Activated CD8-positive, alpha-beta memory T cell treated with anti-CD3 and anti-CD28 coated beads for 36 hours (primary cell): Measurements from ENCODE around the gene UBE4B. TPM values are rescaled to one million over a fixed set of nuclear protein-coding genes. Genes with fewer than 3 reads are reported as not detected.
"Not testable (repeated sequence)": the region's sequence is repeated elsewhere in the genome, so short reads cannot be mapped to it uniquely, and the experiment has no call there.

ENCODE experiments used
- CTCF ChIA-PET: fragments of 350-600 bp; sonication (Branson Sonifier 250); formaldehyde crosslinking; loops from one replicate; lab custom pipeline; 2021; ENCODE audit warnings: antibody characterized with exemption; lab: Charles Lee
- POLR2A ChIA-PET: fragments of 350-600 bp; sonication (Branson Sonifier 250); formaldehyde crosslinking; loops from one replicate; lab custom pipeline; 2021; ENCODE audit warnings: antibody characterized with exemption; lab: Charles Lee
- total RNA-seq, 2 experiments: library from RNA; stranded (reverse); gene quantifications; one replicate each; pipeline ENCODE4 v1.2.3, GENCODE V29; 2021

The UBE4B gene
- total RNA-seq, 2 experiments from 2014 or later = 37.8 to 38.4 TPM

GRCh38 chr1:10028956-10029500 is 3.7 kb upstream of the UBE4B start:
- POLR2A ChIA-PET, CTCF ChIA-PET: not testable (repeated sequence)

DNA sequence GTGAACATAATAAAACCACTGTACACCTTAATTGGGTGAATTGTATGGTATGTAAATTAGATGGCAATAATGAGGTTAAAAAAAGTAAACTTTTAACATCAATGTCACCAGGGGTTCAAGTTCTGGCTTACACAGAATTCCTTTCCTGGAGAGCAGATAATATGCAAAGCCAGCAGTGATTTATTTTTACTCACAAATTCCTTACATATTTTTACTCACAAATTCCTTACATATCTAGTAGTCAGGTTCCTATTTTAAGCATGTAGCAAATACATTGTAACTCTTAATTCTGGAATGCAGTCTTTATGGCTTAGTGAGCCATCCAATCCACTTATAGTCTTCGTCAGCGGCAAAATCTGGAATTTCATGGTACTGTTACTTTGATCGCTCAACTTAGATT is 1.3 kb upstream of the UBE4B start:
- ChIA-PET POLR2A (no interaction called here), CTCF (interaction anchor here (0.6 kb wide), 1 partner anchor 81 kb away, joined by 3 read pairs; no protein-coding TSS in a partner anchor)

DNA sequence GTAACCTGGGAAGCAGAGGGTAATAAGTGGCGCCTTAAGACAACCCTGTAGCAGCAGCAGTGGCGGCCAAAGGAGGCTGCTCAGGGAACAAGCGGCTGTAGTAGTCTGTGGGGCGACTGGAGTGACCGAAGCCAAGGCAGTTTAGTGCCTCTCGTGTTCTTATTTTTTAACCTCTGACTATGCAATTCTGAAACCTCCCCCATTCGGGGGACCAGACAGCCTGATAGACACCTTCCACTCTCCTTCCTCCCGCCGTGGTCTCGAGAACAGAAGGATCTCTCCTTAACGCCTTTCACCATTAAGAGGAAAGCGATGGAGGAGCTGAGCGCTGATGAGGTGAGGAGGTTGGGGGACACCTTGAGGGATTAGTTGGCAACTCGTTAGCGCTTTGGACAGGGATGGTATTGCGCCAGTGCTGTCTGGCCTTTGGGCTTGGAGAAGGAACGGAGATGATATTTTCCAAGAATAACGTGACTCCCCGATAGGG is 644 bp downstream of the UBE4B start:
- POLR2A ChIA-PET = no interaction called here
- CTCF ChIA-PET = interaction anchor here (1.0 to 1.4 kb wide), 4 partner anchors 22 to 397 kb away, joined by 3 to 6 read pairs (median 4); no protein-coding TSS in a partner anchor

DNA sequence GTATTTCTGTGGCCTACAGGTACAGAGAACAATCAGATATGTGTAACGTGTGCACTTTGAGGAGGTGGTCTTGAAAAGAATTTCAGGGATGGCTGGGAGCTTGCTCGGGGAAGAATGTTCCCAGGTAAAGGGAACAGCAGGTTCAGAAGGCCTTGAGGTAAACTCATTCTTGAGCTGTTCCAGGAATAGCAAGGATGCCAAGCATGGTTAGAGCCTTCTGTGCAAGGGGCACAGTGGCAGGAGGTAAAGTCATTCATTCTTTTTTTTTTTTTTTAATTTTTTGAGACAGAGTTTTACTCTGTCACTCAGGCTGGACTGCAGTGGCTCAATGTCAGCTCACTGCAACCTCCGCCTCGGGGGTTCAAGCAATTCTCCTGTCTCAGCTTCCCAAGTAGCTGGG is 10.0 kb downstream of the UBE4B start:
- CTCF ChIA-PET = no interaction called here
- POLR2A ChIA-PET = interaction anchor here (0.6 kb wide), 1 partner anchor 51 kb away, joined by 5 read pairs; no protein-coding TSS in a partner anchor

GRCh38 chr1:10045480-10046355 is 13.0 kb downstream of the UBE4B start:
- ChIA-PET CTCF (no interaction called here), POLR2A (no interaction called here)

DNA sequence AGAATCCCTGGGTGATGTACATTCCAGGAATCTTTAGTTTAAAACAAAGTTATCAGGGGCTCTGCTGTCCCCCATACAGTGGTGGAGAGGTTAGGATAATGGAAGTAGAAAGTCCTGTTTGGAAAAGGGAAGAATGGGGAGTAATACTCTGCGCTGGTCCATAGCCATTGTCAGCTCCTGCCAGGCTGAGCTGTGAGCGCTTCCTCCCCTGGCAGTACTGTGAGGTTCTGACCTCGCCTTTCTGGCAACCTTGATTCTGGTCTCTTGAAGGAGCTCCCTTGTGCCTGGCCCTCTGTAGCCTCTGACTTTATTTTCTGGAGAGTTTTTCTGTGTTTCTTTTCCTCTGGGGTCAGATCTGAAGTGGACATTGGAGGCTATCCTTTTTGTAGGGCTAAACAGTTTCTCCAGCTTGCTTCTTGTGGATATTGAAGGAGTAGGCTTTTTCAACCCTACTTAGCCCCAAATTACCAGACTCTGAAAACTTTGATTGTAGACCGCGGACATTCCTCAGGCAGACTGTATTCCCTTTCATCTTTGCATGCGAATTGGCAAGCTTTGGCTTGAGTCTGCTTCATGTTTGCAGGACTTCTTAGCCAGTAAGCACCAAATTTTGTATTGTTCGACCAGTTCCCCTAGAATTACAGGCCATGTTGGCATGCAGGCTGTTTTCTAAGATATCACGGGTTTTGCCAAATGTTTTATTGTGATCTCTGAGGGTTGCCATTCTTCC is 13.8 kb downstream of the UBE4B start:
- ChIA-PET CTCF (interaction anchor here (0.8 kb wide), 1 partner anchor 163 kb away, joined by 3 read pairs; no protein-coding TSS in a partner anchor), POLR2A (interaction anchor here (0.7 kb wide), 1 partner anchor 180 kb away, joined by 6 read pairs; no protein-coding TSS in a partner anchor)

- ChIA-PET CTCF (interaction anchor here (0.7 kb wide), 1 partner anchor 99 kb away, joined by 3 read pairs; no protein-coding TSS in a partner anchor), POLR2A (no interaction called here)
Observed at GRCh38 chr1:10048601-10049000, 15.8 kb downstream of the UBE4B start.

- CTCF ChIA-PET = no interaction called here
- POLR2A ChIA-PET = no interaction called here
Observed at GRCh38 chr1:10050611-10051010, 17.9 kb downstream of the UBE4B start.

GRCh38 chr1:10051656-10052055 is 18.9 kb downstream of the UBE4B start:
- ChIA-PET POLR2A (no interaction called here), CTCF (no interaction called here)

DNA sequence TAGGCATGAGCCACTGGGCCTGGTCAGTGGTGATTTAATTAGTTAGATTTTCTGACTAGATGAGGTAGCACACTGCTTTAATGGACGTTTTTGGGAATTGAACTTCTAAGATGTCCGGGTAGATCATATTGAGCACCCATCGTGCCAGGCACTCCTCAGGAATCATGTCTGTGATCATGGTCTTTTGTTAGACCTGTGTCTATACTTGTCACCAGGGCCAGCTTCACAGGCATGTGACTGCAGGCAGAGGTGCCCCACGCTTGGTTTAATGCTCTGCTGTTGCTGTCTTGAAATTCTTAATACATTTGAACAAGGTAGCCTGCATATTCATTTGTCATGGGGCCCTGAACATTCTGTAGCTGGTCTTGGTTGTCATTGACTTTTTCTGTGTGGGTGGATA is 19.6 kb downstream of the UBE4B start:
- ChIA-PET POLR2A (no interaction called here), CTCF (no interaction called here)

- ChIA-PET CTCF (no interaction called here), POLR2A (no interaction called here)
Observed at GRCh38 chr1:10054465-10054864, 21.7 kb downstream of the UBE4B start.

DNA sequence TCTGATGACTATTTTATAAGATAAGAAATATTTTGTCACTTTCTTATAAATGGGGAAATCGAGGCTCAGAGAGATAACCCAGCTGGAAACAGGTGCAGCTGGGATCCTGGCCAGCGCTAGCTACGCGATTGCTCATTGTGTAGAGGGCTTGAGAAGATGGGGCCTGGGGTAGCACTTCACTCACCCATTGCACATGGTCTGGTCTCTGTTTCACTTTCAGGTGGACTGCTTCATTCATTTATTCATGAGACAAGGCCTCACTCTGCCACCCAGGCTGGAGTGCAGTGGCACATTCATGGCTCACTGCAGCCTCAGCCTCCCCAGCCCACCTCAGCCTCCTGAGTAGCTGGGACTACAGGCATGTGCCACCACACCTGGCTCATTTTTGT is 23.8 kb downstream of the UBE4B start:
- CTCF ChIA-PET = no interaction called here
- POLR2A ChIA-PET = no interaction called here

GRCh38 chr1:10057343-10057742 is 24.6 kb downstream of the UBE4B start:
- ChIA-PET POLR2A (no interaction called here), CTCF (interaction anchor here (0.6 kb wide), 1 partner anchor 108 kb away, joined by 4 read pairs; no protein-coding TSS in a partner anchor)

DNA sequence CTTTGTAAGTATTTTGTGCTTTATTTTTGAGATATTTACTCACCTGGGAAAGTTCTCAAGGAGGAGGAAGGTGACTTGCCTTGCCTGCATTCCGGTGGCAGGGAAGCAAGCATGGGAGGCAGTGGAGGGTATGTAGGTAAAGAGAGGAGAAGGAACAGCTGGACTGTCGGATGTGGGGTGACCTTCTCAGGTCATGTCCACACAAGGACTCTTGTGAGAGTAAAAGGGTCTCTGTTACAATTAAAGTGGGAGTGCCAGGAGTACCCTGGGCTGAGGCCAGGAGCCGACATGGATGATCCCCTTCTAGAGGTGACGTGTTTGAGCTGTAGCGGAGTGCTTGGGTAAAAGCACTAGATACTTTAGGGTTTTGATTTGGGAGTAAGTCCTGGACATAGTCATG is 25.0 kb downstream of the UBE4B start:
- CTCF ChIA-PET = interaction anchor here (0.6 kb wide), 1 partner anchor 109 kb away, joined by 4 read pairs; no protein-coding TSS in a partner anchor

GRCh38 chr1:10059342-10059718 is 26.6 kb downstream of the UBE4B start:
- ChIA-PET POLR2A (no interaction called here), CTCF (interaction anchor here (0.6 to 0.8 kb wide), 2 partner anchors 25 to 162 kb away, joined by 4 read pairs; no protein-coding TSS in a partner anchor)

More for the DNA sequence above, 25.0 kb downstream of the UBE4B start:
- POLR2A ChIA-PET = no interaction called here

DNA sequence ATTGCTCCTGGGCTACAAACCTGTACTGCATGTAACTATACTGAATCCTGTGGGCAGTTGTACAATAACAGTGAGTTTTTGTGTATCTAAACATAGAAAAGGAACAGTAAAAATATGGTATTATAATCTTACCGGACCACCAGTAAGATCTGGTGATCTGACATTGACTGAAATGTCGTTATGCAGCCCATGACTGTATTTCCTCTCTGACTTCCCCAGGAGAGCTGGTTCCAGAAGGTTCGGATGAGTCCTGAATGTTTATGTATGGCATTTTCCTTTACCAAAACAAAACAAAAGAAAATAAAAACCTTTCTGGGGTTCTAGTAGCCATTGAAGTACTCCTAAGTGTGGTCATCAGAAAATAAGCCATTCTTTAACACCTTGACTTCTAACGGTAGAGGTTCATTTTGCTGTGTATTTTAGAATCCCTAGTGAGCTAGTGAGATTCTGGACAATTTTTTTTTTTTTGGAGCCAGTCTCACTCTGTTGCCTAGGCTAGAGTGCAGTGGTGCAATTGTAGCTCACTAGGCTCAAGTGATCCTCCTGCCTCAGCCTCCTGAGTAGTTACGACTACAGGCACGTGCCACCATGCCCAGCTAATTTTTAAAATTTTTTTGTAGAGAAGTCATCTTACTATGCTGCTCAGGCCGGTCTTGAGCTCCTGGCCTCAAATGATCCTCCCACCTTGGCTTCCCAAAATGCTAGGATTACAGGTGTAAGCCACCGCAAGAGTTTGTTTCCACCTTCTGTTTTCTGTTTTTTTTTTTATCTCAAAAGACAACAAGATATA is 27.7 kb downstream of the UBE4B start:
- ChIA-PET POLR2A (no interaction called here), CTCF (no interaction called here)

- ChIA-PET CTCF (no interaction called here), POLR2A (no interaction called here)
Observed at GRCh38 chr1:10061276-10061675, 28.5 kb downstream of the UBE4B start.

DNA sequence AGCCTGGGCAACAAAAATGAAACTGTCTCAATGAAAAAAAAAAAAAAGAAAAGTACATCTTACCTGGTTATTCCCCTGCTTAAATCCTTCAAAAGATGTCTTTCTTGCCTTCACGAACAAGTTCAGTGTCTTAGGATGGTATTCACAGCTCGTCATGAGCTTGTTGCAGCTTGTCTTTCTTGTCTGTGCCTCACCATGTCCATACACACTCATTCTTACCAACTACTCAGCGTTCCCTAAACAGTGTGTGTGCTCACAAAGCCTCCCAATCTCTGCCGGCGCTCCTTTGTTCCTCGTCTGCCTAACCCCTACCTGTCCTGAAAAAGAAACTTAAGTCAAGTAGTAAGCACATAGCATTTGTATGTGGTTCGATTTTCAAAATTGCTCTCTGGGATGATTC is 31.1 kb downstream of the UBE4B start:
- ChIA-PET CTCF (no interaction called here), POLR2A (no interaction called here)
